Testis (tissue), 3 donors: ENCODE results near the gene TMEM183A. TPM values are rescaled to one million over a fixed set of nuclear protein-coding genes. Genes with fewer than 3 reads are reported as not detected.

ENCODE experiments used
- DNase-seq: peaks from one replicate; pipeline ENCODE4 v3.0.0-alpha.2; 2019
- H3K27ac ChIP-seq, 2 donors: fragments of 200-600 bp; sonication (generic); one replicate each; pipeline ENCODE4 v1.5.1; 2019
- H3K27me3 ChIP-seq: fragments of 200-600 bp; sonication (generic); one replicate; pipeline ENCODE4 v1.5.1; 2019
- H3K36me3 ChIP-seq: fragments of 200-600 bp; sonication (generic); one replicate; pipeline ENCODE4 v1.5.1; 2017; ENCODE audit warnings: low read depth; ENCODE audit errors: missing control alignments
- H3K4me1 ChIP-seq: fragments of 200-600 bp; sonication (generic); one replicate; pipeline ENCODE4 v1.5.1; 2019
- H3K4me3 ChIP-seq, 2 donors: fragments of 200-600 bp; sonication (generic); one replicate each; pipeline ENCODE4 v1.5.1; 2017 to 2019
- H3K9me3 ChIP-seq: fragments of 200-600 bp; sonication (generic); one replicate; pipeline ENCODE4 v1.5.1; 2017
- CTCF ChIP-seq, 3 experiments: fragments of 450-650 bp in 2 of 3; fragments of 200-600 bp in 1 of 3; sonication (generic) in 1 of 3; IDR thresholded peaks; one replicate each; pipeline ENCODE4 v1.5.1; 2016 to 2019; ENCODE audit warnings: antibody characterized with exemption in 3 of 3, mild to moderate bottlenecking in 2 of 3, moderate library complexity in 1 of 3
- POLR2A ChIP-seq: fragments of 450-650 bp; IDR thresholded peaks from one replicate; pipeline ENCODE4 v1.6.1; 2017; ENCODE audit warnings: antibody characterized with exemption, mild to moderate bottlenecking, moderate library complexity
- WGBS, 2 donors: methylation state at CpG; one replicate each; pipeline ENCODE4 v1.1.5; 2018; 5-methylcytosine and 5-hydroxymethylcytosine counted together
- intact Hi-C: fragments of 100-400 bp; cut with DNase I; formaldehyde crosslinking; loops from one replicate; pipeline ENCODE4 v1.15.1; 2023; ENCODE audit warnings: low total_unique reads
- polyA plus RNA-seq: library from polyadenylated mRNA; stranded (reverse); fragments of 350-450 nt; fragmentation: Illumina TruSeq; extraction: RNeasy Lipid Tissue Mini Kit (QIAGEN cat#74804); gene quantifications from one replicate; pipeline ENCODE4 v1.2.3, GENCODE V29; 2014; ENCODE audit warnings: low read depth, low replicate concordance; ENCODE audit not compliant: insufficient read depth
- total RNA-seq, 2 donors: library from RNA; depleted of rRNA; stranded (reverse); fragments of >200 nt; gene quantifications; one replicate each; pipeline ENCODE4 v1.2.3, GENCODE V29; 2016

The TMEM183A gene
- total and polyA plus RNA-seq, 3 donors from 2014 or later = 114 to 135 (median 129) TPM

- H3K27ac ChIP-seq = no peak overlapping the region
- H3K4me1 ChIP-seq = no peaks in the 10 kb centered on the region
- no peak for DNase-seq
- intact Hi-C loops = no loop called here
- H3K9me3 ChIP-seq = no peaks in the 10 kb centered on the region
- no peak overlapping the region for H3K4me3 ChIP-seq
- no peaks in the 10 kb centered on the region for H3K27me3 ChIP-seq
- no peaks in the 10 kb centered on the region for H3K36me3 ChIP-seq
- TF ChIP-seq POLR2A (no peak), CTCF (IDR thresholded peaks at IDR 0.05) (no peak)
- 84 to 91% methylated on average over 11 to 16 of the region's 16 CpGs for WGBS, 2 donors
These were observed 38.8 kb downstream of the TMEM183A start for GRCh38 chr1:203045821-203046594.

- 63 to 71% methylated on average over 15 of the region's 15 CpGs for WGBS, 2 donors
- no peaks in the 10 kb centered on the region for H3K27me3 ChIP-seq
- no peak for DNase-seq
These were observed 39.9 kb downstream of the TMEM183A start for GRCh38 chr1:203046984-203047630.

GRCh38 chr1:203048086-203048485 lies 40.9 kb downstream of the TMEM183A start:
- intact Hi-C loops = no loop called here
- Histone ChIP-seq H3K36me3 (no peaks in the 10 kb centered on the region), H3K4me1 (peaks cover 8% of the 10 kb centered on the region), H3K9me3 (no peaks in the 10 kb centered on the region), H3K27me3 (no peaks in the 10 kb centered on the region), H3K4me3 (no peak overlapping the region), H3K27ac (no peak overlapping the region)
- DNase-seq = no peak
- TF ChIP-seq CTCF (IDR thresholded peaks at IDR 0.05) (no peak), POLR2A (no peak)
- 91 to 98% methylated on average over 5 to 11 of the region's 11 CpGs for WGBS, 2 donors

More at GRCh38 chr1:203046984-203047630, 39.9 kb downstream of the TMEM183A start:
- Histone ChIP-seq H3K9me3 (no peaks in the 10 kb centered on the region), H3K36me3 (no peaks in the 10 kb centered on the region), H3K4me3 (no peak overlapping the region), H3K27ac (no peak overlapping the region), H3K4me1 (peaks cover 5% of the 10 kb centered on the region)
- intact Hi-C loops = no loop called here
- TF ChIP-seq POLR2A (no peak), CTCF (IDR thresholded peaks at IDR 0.05) (no peak)

- no peak for DNase-seq
- no peak for TF ChIP-seq POLR2A
- Histone ChIP-seq H3K36me3 (no peaks in the 10 kb centered on the region), H3K9me3 (no peaks in the 10 kb centered on the region), H3K4me1 (peaks cover 8% of the 10 kb centered on the region), H3K27me3 (no peaks in the 10 kb centered on the region), H3K4me3 (no peak overlapping the region), H3K27ac (no peak overlapping the region)
- WGBS, 2 donors = 81 to 82% methylated on average over 22 to 23 of the region's 23 CpGs
- intact Hi-C loops = no loop called here
These were observed 41.4 kb downstream of the TMEM183A start for GRCh38 chr1:203048555-203049051.

GRCh38 chr1:203049077-203049476 lies 41.9 kb downstream of the TMEM183A start:
- DNase-seq = no peak
- TF ChIP-seq CTCF (IDR thresholded peaks at IDR 0.05) (no peak), POLR2A (no peak)
- H3K4me3 ChIP-seq = no peak overlapping the region
- no peak overlapping the region for H3K27ac ChIP-seq
- H3K4me1 ChIP-seq = peaks cover 8% of the 10 kb centered on the region
- no peaks in the 10 kb centered on the region for H3K27me3 ChIP-seq
- intact Hi-C loops = no loop called here
- H3K9me3 ChIP-seq = no peaks in the 10 kb centered on the region
- no peaks in the 10 kb centered on the region for H3K36me3 ChIP-seq
- 80 to 83% methylated on average over 2 to 4 of the region's 4 CpGs for WGBS, 2 donors
